OCI-LY3 (cell line): ENCODE measurements around the gene APOBEC3A.

Source experiments
- EZH2phosphoT487 ChIP-seq: fragments of 200-600 bp; shearing (Covaris generic); IDR thresholded peaks from 2 replicates; pipeline ENCODE4 v1.6.1; 2018; ENCODE audit warnings: antibody characterized with exemption, mixed run types, low read depth
- TF ChIP-seq, protein P1 (sequence below): fragments of 200-600, 300-600 bp; sonication (generic); IDR thresholded peaks from 2 replicates; pipeline ENCODE4 v1.5.1; 2014; ENCODE audit warnings: antibody characterized with exemption, low read length, low read depth

DNA sequence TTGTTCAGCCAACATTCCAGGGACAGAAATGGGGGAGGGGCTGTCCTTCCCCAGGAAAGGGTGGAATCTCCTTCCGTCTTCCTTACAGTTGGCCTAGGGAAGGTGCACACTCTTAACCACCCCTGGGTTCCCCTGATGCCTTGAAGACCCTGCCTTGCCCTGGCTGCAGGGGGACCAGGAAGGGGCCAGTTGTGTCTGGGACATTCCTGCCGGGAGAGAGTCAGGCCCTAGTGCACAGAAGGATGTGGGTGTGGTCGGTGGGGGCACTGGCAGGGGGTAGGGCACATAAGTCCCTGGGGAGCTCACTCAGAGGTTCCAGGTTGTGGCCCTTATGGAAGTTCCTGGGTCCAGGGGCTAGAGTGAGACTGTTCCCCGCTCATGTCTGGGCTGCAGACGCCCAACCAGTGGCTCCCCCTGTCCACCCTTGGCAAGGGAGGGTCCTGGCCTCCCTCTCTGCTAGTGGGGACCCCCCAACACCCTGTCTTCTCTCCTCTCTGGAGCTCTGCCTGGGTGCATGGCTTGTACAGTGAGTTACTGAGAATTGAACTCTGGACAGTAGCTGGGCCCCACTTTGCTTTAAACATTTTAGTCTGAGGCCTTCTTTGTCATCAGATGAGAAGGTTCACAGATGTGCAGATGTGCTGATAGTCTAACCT is 2.0 kb upstream of the APOBEC3A start:
- TF ChIP-seq, protein P1, sequence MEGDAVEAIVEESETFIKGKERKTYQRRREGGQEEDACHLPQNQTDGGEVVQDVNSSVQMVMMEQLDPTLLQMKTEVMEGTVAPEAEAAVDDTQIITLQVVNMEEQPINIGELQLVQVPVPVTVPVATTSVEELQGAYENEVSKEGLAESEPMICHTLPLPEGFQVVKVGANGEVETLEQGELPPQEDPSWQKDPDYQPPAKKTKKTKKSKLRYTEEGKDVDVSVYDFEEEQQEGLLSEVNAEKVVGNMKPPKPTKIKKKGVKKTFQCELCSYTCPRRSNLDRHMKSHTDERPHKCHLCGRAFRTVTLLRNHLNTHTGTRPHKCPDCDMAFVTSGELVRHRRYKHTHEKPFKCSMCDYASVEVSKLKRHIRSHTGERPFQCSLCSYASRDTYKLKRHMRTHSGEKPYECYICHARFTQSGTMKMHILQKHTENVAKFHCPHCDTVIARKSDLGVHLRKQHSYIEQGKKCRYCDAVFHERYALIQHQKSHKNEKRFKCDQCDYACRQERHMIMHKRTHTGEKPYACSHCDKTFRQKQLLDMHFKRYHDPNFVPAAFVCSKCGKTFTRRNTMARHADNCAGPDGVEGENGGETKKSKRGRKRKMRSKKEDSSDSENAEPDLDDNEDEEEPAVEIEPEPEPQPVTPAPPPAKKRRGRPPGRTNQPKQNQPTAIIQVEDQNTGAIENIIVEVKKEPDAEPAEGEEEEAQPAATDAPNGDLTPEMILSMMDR: no peak
- no peak for TF ChIP-seq EZH2phosphoT487
